Ovary (tissue), 9 donors: ENCODE measurements around the gene NDC80. TPM values are rescaled to one million over a fixed set of nuclear protein-coding genes. Genes with fewer than 3 reads are reported as not detected.

Experiments
- DNase-seq, 5 donors: peaks; one replicate each; pipeline ENCODE4 v3.0.0-alpha.2; 2019 to 2020
- H3K27ac ChIP-seq, 2 donors: fragments of 200-600 bp; one replicate each; pipeline versions ENCODE4 v1.5.1 to v1.8.0; 2019 to 2022
- H3K27me3 ChIP-seq: fragments of 200-600 bp; one replicate; pipeline ENCODE4 v1.8.0; 2022
- H3K36me3 ChIP-seq: fragments of 200-600 bp; sonication (generic); one replicate; pipeline ENCODE4 v1.5.1; 2019
- H3K4me1 ChIP-seq: one replicate; pipeline ENCODE4 v1.8.1; 2013; ENCODE audit warnings: mild to moderate bottlenecking, moderate library complexity; ENCODE audit not compliant: insufficient read depth
- H3K4me3 ChIP-seq: fragments of 200-600 bp; sonication (generic); one replicate; pipeline ENCODE4 v1.5.1; 2017
- H3K9me3 ChIP-seq, 2 donors: fragments of 200-600 bp in 1 of 2; sonication (generic) in 1 of 2; one replicate each; pipeline versions ENCODE4 v1.5.1 to v1.8.1; 2013 to 2019; ENCODE audit warnings: mild to moderate bottlenecking in 1 of 2, moderate library complexity in 1 of 2
- EP300 ChIP-seq: sonication (generic); formaldehyde crosslinking; IDR thresholded peaks from one replicate; pipeline ENCODE4 v1.6.1; 2017; ENCODE audit warnings: antibody characterized with exemption
- POLR2A ChIP-seq: fragments of 450-650 bp; IDR thresholded peaks from one replicate; pipeline ENCODE4 v1.6.1; 2017; ENCODE audit warnings: antibody characterized with exemption, mild to moderate bottlenecking, moderate library complexity
- WGBS, 3 donors: extraction: QIAGEN DNeasy Blood & Tissue Kit in 1 of 3; methylation state at CpG; one replicate each; pipeline versions ENCODE4 v1.1.5 to v1.1.7; 2013 to 2017; 5-methylcytosine and 5-hydroxymethylcytosine counted together
- intact Hi-C, 4 donors: fragments of 100-400 bp; cut with DNase I; formaldehyde crosslinking; loops; one replicate each; pipeline versions ENCODE4 v1.11.0 to v1.15.1; 2022 to 2023
- polyA plus RNA-seq, 2 donors: library from polyadenylated mRNA; stranded (reverse); fragments of 200-250 nt in 1 of 2; fragments of 350-450 nt in 1 of 2; fragmentation: Illumina TruSeq in 1 of 2; extraction: RNeasy Lipid Tissue Mini Kit (QIAGEN cat#74804) in 1 of 2; gene quantifications; one replicate each; pipeline ENCODE4 v1.2.3, GENCODE V29; 2013 to 2014
- total RNA-seq, 7 donors: library from RNA; depleted of rRNA in 2 of 7; stranded (reverse); fragments of >200 nt in 2 of 7; fragmentation: NEBNext Ultra II Directional in 3 of 7; extraction: Animal tissue kit (Norgen Biotek cat#: 25700) in 3 of 7; gene quantifications; one replicate each; pipeline versions ENCODE4 v1.1.0 to v1.2.4, GENCODE V29; 2016 to 2023
- TF ChIP-seq, protein P1 (sequence below), 3 donors: fragments of 450-650 bp in 2 of 3; fragments of 200-600 bp in 1 of 3; IDR thresholded peaks; one replicate each; pipeline versions ENCODE4 v1.5.1 to v1.8.0; 2016 to 2022; ENCODE audit warnings: antibody characterized with exemption in 3 of 3, mild to moderate bottlenecking in 1 of 3
- donor health status: DM: no; HTN: no; CAD: no; lungs with moderate emphysema.
- donor health status: DM: no; HTN: no; CAD: no.
- donor health status: Bipolar disorder and iron deficiency.
- donor health status: DM: yes; HTN: yes; CAD: no.
- donor health status: DM: no; HTN: no; CAD: no.
- donor health status: DM: yes; HTN: yes; CAD: no.

The NDC80 gene
- total and polyA plus RNA-seq, 9 donors: 0.13 to 2.5 (median 0.36) TPM; not detected in 2

DNA sequence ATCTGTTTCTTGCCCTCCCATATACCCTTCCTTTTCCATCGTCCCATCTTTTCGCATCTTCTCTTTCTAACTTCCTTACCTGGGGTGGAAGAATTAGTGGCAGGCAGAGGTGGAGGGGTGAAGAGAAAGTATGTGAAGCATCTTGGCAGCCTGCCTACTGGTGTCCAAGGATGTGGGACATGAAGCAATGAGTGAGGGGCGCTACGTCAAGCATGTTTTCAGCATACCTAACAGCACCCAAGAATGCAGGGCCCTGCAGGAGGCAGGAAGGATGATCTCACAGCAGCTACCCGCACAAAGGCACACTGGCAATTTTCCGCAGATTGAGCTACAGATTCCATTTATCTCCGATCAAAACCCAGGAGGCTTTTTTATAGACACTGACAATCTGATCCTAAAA, 42.2 kb upstream of the NDC80 start:
- 93 to 95% (median 94%) methylated on average over 7 of the region's 7 CpGs for WGBS, 3 donors
- H3K27me3 ChIP-seq: no peaks in the 10 kb centered on the region
- DNase-seq: no peak

DNA sequence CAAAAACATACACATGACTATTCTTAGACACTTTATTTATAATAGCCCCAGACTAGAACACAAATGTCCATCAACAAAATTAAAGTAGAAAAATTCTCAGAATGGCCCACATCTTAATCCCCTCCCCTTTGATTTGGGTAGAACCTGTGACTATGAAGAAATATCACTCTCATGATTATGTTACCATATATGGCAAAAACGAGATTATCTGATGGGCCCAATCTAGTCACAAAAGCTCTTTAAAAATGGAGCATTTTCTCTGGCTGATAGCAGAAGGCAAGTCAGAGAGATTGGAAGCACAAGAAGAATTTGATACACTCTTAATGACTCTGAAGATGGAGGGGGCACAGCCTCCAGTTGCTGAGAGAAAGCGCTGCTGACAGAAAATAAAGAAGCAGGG, 39.6 kb upstream of the NDC80 start:
- Histone ChIP-seq H3K4me3 (no peak overlapping the region), H3K27ac (no peak overlapping the region), H3K27me3 (no peaks in the 10 kb centered on the region), H3K36me3 (no peaks in the 10 kb centered on the region), H3K4me1 (no peaks in the 10 kb centered on the region), H3K9me3 (no peaks in the 10 kb centered on the region)
- TF ChIP-seq, protein P1, sequence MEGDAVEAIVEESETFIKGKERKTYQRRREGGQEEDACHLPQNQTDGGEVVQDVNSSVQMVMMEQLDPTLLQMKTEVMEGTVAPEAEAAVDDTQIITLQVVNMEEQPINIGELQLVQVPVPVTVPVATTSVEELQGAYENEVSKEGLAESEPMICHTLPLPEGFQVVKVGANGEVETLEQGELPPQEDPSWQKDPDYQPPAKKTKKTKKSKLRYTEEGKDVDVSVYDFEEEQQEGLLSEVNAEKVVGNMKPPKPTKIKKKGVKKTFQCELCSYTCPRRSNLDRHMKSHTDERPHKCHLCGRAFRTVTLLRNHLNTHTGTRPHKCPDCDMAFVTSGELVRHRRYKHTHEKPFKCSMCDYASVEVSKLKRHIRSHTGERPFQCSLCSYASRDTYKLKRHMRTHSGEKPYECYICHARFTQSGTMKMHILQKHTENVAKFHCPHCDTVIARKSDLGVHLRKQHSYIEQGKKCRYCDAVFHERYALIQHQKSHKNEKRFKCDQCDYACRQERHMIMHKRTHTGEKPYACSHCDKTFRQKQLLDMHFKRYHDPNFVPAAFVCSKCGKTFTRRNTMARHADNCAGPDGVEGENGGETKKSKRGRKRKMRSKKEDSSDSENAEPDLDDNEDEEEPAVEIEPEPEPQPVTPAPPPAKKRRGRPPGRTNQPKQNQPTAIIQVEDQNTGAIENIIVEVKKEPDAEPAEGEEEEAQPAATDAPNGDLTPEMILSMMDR (IDR thresholded peaks at IDR 0.05): no peak
- TF ChIP-seq POLR2A: no peak
- intact Hi-C loops: no loop called here
- no peak for DNase-seq
- WGBS, 3 donors: 86 to 91% (median 89%) methylated on average over 2 of the region's 2 CpGs

More for the DNA sequence above, 42.2 kb upstream of the NDC80 start:
- Histone ChIP-seq H3K4me3 (no peak overlapping the region), H3K9me3 (no peaks in the 10 kb centered on the region), H3K36me3 (no peaks in the 10 kb centered on the region), H3K4me1 (no peaks in the 10 kb centered on the region), H3K27ac (no peak overlapping the region)
- TF ChIP-seq, protein P1 (IDR thresholded peaks at IDR 0.05): no peak
- TF ChIP-seq POLR2A (no peak), EP300 (no peak)
- intact Hi-C loops: no loop called here

DNA sequence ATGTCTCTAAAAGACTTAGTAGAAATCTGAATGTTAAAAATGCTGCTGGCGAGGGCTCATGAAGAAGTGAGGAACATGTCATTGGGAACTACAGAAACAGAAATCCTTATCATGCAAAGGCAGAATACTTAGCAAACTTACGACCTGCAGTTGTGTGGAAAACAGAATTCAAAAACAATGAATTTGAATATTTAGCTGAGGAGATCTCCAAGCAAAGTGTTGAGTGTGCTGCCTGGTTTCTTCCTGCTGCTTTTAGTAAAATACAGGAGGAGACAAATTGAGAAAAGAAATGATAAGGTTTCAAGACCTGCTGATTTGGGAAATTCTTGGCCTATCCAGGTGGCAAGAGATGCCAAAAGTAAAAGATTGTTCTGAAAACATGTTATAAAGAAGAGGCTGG, 38.6 kb upstream of the NDC80 start:
- DNase-seq: no peak
- no peak overlapping the region for H3K4me3 ChIP-seq
- WGBS, 3 donors: 91 to 93% (median 92%) methylated on average over 2 of the region's 2 CpGs
- intact Hi-C loops: no loop called here
- TF ChIP-seq POLR2A (no peak), EP300 (no peak)
- TF ChIP-seq, protein P1 (IDR thresholded peaks at IDR 0.05): no peak
- no peaks in the 10 kb centered on the region for H3K36me3 ChIP-seq
- H3K27me3 ChIP-seq: no peaks in the 10 kb centered on the region
- H3K27ac ChIP-seq: no peak overlapping the region
- no peaks in the 10 kb centered on the region for H3K4me1 ChIP-seq
- no peaks in the 10 kb centered on the region for H3K9me3 ChIP-seq

DNA sequence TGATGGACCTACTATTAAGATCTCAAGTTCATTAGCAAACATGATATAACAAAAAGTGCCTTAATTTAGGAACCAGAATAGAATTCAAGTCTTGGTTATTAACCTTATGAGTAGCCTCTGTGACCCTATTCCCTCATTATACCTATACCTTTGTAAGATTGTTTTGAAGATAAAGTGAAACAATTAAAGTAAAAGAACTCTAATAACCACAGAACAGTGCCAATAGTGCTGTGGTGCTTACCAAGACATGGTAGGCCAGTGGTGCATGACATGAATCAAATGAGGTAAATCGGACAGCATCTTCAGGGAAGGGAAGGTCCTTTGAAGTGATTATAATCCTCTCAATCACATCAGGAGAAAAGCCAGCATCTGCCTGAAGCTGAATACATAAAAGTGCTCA, 36.5 kb upstream of the NDC80 start:
- Histone ChIP-seq H3K27me3 (no peaks in the 10 kb centered on the region), H3K27ac (no peak overlapping the region), H3K36me3 (no peaks in the 10 kb centered on the region), H3K4me1 (no peaks in the 10 kb centered on the region), H3K4me3 (no peak overlapping the region), H3K9me3 (no peaks in the 10 kb centered on the region)
- DNase-seq: no peak
- intact Hi-C loops: no loop called here
- 96 to 100% (median 100%) methylated on average over 1 of the region's 1 CpG for WGBS, 3 donors
- TF ChIP-seq, protein P1 (IDR thresholded peaks at IDR 0.05): no peak
- TF ChIP-seq EP300: no peak
- TF ChIP-seq POLR2A: no peak
